NCI-H128 (cell line): ENCODE data around the gene PIK3R5.
"Not testable (repeated sequence)": the region's sequence is repeated elsewhere in the genome, so short reads cannot be mapped to it uniquely, and the experiment has no call there.

Experiments used
- DNase-seq: peaks from one replicate; lab custom pipeline; 2025; ENCODE audit not compliant: unreplicated experiment; lab: John Stamatoyannopoulos, UW

Gene PIK3R5

GRCh38 chr17:8861495-8862181, 103.9 kb downstream of the PIK3R5 start:
- no peak for DNase-seq

DNA sequence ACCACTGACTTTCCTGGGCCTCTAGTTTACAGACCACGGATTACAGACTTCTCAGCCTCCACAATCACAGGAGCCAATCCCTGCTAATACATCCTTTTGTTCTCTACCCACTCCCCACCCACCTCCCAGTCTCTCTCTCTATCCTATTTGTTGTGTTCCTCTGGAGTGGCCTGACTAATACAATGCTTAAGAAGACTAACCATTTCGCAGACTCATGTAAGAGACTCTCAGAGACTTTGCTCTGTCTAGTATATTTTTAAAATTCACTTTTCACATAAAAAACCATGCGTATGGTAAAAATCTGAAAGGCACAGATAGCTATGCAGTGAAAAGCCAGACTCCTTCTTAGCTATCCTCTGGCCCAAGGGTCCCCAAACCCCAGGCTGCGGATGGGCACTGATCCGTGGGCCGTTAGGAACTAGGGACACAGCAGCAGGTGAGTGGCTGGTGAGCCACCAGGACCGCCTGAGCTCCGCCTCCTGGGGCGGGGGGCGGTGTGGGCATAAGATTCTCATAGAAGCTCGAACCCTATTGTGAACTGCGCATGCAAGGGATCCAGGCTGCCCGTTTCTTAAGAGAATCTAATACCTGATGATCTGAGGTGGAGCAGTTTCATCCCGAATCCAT, 105.6 kb downstream of the PIK3R5 start:
- DNase-seq, result no peak

DNA sequence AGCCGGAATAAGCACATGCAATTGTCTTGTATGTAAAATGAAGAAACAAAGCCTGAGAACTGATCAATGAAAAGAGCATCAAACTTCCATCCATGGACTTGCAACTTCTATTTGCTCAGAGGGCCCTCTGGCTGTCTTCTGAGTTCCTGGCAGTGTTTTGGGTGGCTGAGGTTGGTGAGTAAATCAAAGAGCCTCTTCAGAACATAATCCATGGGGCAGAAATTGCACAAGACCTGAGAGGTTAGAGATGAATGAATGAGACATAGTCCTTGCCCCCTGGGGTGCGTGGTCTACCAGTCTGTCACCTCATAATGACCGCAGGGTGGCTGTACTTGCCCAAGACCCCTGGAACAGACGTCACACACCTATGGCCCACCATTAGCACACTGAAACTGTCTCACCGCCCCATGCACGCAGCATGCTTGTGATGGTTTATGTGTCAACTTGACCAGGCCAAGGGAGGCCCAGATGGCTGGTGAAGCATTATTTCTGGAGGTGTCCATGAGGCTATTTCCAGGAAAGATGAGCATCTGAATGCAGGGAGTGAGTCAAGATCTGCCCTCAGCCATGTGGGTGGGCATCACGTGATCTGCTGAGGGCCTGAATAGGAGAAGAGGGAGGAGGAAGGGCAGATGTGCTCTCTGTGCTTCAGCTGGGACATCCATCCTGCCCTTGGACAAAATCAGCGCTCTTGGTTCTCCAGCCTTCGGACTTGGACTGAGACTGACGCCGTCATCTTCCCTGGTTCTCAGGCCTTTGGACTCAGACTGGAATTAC, 106.3 kb downstream of the PIK3R5 start:
- no peak for DNase-seq

- DNase-seq, result no peak
Observed at GRCh38 chr17:8857919-8858318, 107.6 kb downstream of the PIK3R5 start.

DNA sequence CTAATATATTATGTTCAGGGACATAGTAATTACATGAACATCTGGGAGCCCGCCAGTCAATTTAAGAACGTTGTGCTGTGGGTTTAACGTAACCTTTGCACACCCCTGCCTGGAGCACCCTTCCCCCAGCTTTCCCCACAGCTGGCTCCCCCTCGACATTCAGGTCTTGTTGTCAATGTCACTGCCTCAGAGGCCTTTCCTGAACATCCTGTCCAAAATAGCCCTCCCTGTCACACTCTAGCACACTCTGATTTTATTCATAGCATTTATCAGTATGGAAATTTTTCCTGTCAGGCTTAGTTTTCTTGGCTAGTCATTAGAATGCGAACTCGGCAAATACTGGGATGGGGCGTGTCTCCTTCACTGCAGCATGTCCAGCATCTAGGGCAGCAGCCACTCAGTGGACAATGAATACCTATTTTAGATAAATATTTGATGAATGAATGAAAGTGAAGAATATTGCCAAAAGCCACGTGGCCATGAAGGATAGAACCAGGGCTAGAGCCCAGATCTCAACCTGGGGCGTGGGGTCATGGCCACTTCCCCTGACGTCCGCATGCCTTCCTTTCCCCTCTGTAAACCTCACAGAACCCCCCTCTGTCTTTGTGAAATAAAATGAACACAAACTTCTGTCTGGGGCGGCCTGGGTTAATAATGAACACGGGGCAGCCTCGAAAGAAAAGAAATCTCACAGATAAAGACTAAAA, 108.5 kb downstream of the PIK3R5 start:
- no peak for DNase-seq

DNA sequence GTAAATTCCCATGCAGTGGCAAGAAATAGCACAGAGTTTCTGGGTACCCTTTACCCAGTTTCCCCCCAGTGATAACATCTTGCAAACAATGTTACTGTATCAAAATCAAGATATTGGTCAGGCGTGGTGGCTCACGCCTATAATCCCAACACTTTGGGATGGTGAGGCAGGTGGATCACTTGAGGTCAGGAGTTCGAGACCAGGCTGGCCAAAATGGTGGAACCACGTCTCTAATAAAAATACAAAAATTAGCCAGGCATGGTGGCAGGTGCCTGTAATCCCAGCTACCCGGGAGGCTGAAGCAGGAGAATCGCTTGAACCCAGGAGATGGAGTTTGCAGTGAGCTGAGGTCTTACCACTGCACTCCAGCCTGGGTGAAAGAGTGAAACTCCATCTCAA, 109.3 kb downstream of the PIK3R5 start:
- not testable (repeated sequence) for DNase-seq

GRCh38 chr17:8855477-8856204, 109.9 kb downstream of the PIK3R5 start:
- DNase-seq, result no peak

GRCh38 chr17:8851600-8851999, 113.9 kb downstream of the PIK3R5 start:
- no peak for DNase-seq

DNA sequence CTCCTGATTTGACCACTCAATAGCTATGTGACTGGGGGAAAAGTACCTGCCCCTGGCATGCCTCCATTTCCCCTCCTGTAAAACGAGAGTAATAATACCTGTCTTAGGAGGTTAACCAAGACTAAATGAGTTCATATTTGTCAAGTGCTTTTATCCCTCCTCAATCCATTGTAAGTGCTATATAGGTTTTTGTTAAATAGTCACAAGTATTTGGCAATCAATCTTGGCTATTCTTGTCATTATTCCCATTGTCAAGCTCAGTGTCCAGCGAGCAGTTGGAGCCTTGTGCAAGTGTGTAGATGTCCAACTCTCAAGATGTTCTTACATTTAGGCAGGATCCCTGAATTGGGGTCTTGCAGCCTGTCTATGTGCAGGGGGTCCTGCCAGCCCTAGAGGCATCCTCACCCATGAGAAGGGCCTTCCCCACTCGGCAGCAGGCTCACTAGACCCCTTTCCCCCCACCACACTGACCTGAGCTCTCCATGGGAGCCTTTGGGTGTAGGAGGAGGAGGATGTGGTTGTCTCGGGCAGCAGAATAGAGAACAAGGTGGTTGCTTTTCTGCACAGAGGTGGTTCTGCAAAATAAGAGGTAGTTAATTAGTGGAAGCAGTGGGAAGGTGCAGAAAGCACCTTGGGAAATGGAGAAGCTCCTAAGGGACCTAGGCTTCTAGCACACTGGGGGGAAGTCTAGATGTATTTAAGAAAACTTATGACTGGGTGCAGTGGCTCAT, 116.0 kb downstream of the PIK3R5 start:
- DNase-seq, result no peak

DNA sequence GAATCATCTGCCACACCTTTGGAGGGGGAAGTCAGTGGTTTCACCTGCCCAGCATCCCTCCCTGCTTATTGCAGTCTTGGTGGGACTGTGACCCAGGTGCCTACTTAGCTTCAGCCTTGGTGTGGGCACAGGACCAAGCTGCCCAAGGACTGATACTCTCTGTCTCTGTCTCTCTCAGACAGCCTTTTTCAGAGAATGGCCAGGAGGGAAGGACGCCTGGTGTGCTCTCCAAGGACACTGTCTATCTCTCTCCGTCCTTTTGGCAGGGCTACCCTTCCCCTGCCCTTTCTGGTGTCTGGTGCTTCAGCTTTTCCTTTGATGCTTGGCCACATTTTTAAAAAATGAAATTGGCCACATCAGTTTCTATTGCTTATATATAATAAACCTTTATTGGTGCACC, 117.6 kb downstream of the PIK3R5 start:
- DNase-seq, result no peak

DNA sequence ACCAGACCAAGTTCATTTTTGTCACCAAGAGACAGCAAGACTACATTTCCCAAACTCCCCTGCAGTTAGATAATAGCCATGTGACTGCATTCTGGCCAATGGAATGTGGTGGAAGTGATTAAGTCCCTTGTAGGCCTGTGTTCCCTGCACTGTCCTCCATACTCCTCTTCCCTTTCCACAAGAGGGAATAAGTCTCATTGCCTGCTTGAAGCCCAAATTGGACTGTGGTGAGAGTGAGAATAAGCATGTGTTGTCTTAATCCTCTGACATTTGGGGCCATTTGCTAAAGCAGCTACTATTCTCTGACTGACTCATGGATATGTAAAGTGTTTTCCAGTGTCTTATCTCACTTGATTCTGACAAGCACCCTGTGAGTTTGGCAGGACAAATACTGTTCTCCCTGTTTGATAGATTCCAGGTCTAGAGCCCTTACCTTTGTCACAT, 118.7 kb downstream of the PIK3R5 start:
- DNase-seq, result no peak

DNA sequence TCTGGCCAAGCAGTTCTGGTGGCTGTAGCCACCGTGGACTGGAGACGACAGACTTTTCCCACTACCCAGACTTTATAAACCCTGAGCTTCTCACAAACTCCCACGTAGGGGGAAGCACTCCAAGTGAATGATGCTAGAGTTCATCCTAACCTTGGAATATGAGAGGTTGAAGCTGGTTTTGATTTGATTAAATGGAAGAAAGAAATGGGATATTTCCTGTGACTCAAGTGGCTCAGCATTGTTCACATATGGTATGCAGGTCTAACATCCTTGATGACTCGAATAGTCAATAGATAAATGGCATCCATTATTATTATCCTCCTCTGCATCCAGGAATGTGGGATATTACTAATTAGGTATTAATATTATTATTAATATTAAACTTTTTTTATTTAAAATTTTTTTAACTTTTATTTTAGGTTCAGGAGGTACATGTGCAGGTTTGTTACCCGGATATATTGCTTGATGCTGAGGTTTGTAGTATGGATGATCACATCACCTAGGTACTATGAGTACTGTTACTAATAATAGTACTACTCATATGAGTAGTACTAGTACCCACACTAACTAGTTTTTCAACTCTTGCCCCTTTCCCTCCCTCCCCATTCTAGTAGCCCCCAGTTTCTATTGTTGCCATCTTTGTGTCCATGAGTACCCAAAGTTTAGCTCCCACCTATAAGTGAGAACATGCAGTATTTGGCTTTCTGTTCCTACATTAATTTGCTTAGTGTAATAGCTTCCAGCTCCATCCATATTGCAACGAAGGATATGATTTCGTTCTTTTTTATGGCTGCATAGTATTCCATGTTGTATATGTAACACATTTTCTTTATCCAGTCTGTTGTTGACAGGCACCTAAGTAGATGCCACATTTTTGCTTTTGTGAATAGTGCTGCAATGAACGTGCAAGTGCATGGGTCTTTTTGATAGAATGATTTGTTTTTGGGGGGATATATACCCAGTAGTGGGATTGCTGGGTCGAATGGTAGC, 121.0 kb downstream of the PIK3R5 start:
- no peak for DNase-seq

GRCh38 chr17:8843344-8843743, 122.2 kb downstream of the PIK3R5 start:
- DNase-seq, result no peak

- DNase-seq, result no peak
Observed at GRCh38 chr17:8841844-8842243, 123.7 kb downstream of the PIK3R5 start.

- no peak for DNase-seq
Observed at GRCh38 chr17:8839410-8839935, 126.0 kb downstream of the PIK3R5 start.

GRCh38 chr17:8838551-8839095, 126.9 kb downstream of the PIK3R5 start:
- no peak for DNase-seq

DNA sequence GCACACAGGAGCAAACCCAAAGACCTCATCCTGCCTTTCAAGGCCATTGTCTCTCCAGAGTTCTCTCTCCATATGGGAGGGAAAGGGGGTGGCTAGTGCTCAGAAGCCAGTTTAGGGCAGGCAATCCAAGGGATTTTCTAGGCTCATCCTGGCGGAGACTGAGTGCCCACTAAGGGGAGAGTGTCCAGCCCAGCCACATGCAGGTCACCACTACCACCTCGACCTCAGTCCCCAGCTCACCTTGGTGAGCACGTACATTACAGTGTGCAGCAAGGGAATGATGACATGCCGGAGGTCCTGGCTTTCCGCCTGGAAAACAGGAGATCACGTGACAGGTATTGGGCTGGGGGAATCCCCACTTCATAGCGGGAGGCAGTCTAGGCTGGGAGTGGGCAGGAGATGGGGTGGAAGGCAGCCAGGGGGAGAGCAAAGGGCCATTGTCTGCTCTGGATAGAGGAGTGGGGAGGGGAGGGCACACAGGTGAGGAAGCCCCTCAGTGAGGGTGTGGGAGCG, 127.9 kb downstream of the PIK3R5 start:
- no peak for DNase-seq
